Brain microvascular endothelial cell (primary cell): ENCODE results near the gene TEX30.

Experiments used
- DNase-seq: peaks from one replicate; pipeline ENCODE4 v3.0.0-alpha.2; 2020
- H3K27ac ChIP-seq: fragments of 250-450 bp; sonication (Bioruptor Pico); 2 replicates; pipeline ENCODE4 v1.5.1; 2020; ENCODE audit warnings: mild to moderate bottlenecking, moderate library complexity
- H3K27me3 ChIP-seq: fragments of 250-450 bp; sonication (Bioruptor Pico); replicated peaks from 2 replicates; pipeline ENCODE4 v1.5.1; 2020; ENCODE audit warnings: mild to moderate bottlenecking
- H3K36me3 ChIP-seq: fragments of 250-450 bp; sonication (Bioruptor Pico); replicated peaks from 2 replicates; pipeline ENCODE4 v1.5.1; 2020; ENCODE audit warnings: mild to moderate bottlenecking
- H3K4me3 ChIP-seq: 2 replicates; pipeline ENCODE4 v1.5.1; 2011; ENCODE audit warnings: low read depth, mild to moderate bottlenecking, control low read depth, low read length, moderate library complexity
- in situ Hi-C: cut with HindIII; loops from 2 replicates; pipeline ENCODE4 v1.10.0; 2017; ENCODE audit warnings: low sequenced_read_pairs, low pct_ligation_motif_present
- TF ChIP-seq, protein P1 (sequence below): IDR thresholded peaks from 2 replicates; pipeline ENCODE4 v1.5.1; 2011; ENCODE audit warnings: low read depth, mild to moderate bottlenecking, moderate library complexity, low read length, control low read depth, inconsistent platforms; ENCODE audit errors: missing control alignments

The TEX30 gene

DNA sequence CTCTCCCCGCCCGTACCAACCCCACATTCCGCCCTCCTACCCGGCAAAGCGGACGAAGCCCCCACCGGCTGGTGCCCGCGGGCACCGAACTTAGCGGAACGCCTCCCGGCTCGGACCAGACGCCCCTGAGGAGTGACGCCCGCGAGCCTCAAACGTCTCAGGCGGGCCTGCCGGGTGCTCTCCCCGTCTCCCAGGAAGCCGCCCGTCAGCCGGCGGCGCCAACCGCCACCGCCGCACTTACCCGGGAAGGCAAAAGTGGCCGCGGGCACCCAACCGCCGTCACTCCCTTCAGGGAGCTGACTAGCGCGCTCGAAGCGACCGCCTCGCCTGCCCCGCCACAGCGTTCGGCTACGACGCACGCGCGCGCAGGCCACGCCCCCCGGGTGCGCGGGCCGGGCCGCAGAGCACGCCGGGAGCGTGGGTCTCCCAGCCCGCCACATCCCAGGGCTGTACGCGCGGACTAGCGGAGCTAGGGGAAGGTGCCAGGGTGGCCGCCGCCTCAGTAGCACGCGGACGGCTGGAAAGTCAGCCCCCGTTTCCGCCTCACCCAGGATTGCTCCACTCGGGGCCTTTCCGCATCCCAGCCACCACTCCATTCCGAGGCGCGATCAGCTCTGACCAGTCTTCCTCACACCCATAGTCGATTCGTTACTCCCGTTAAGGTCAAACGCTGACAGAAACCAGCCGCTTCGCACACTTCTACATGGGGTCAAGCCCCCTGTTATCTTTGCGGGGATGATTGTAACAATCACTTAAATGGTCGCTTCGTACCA lies at the start of gene TEX30:
TEX30 (minus strand) TSS at position 346 of the 773 bp plus-strand sequence. CDS start 3,760 bp downstream, outside the sequence.
- in situ Hi-C loops = no loop called here

DNA sequence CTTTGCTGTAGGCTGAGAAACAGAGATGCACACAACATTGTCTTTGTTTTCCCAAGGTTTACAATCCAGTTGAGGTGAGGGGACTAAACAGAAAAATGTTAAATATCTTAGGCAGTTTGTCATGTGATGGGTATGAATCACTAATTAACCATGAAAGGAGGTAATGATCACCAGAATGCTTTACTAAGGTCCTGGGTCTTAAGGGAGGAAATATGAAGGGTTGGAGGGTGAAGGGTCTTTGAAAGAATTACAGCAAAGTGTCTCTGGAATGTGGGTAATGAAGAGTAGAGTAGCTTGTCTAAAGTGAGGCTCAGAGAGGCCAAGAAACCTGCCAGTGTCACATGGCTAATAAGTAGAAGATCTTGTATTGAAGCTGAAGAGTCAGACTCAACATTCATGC lies 44.3 kb upstream of the TEX30 start:
- TF ChIP-seq, protein P1, sequence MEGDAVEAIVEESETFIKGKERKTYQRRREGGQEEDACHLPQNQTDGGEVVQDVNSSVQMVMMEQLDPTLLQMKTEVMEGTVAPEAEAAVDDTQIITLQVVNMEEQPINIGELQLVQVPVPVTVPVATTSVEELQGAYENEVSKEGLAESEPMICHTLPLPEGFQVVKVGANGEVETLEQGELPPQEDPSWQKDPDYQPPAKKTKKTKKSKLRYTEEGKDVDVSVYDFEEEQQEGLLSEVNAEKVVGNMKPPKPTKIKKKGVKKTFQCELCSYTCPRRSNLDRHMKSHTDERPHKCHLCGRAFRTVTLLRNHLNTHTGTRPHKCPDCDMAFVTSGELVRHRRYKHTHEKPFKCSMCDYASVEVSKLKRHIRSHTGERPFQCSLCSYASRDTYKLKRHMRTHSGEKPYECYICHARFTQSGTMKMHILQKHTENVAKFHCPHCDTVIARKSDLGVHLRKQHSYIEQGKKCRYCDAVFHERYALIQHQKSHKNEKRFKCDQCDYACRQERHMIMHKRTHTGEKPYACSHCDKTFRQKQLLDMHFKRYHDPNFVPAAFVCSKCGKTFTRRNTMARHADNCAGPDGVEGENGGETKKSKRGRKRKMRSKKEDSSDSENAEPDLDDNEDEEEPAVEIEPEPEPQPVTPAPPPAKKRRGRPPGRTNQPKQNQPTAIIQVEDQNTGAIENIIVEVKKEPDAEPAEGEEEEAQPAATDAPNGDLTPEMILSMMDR = no peak
- peaks cover 8% of the 10 kb centered on the region for H3K36me3 ChIP-seq
- no peak for DNase-seq
- in situ Hi-C loops = no loop called here
- no peaks in the 10 kb centered on the region for H3K27me3 ChIP-seq
- H3K4me3 ChIP-seq = no peak overlapping the region
- H3K27ac ChIP-seq = no peak overlapping the region

More for the DNA sequence above, at the start of gene TEX30:
- Histone ChIP-seq H3K27ac (peak within 1 kb of the TSS; percentile 29), H3K36me3 (no peaks in the 10 kb centered on the region), H3K4me3 (peak within 1 kb of the TSS; percentile 80), H3K27me3 (no peaks in the 10 kb centered on the region)
- TF ChIP-seq, protein P1 = peak; percentile 10
- peak; percentile 62 for DNase-seq

DNA sequence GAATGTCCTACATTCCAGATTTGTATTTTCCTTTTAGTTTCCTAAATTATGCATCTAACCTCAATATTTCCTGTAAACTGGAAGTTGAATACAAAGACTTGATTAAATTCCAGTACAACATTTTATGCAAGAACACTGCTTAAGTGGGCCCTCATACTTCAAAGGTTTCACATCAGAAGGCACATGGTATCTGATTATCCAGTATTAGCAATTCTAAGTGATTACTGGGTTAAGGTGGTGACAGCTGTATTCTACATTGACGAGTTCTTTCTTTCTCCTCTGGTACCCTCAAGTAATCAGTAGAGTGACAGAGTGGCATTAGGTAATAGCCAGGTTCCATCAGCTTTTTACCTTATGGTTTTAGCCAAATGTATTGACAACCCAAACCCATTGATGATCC lies 43.7 kb upstream of the TEX30 start:
- Histone ChIP-seq H3K36me3 (peaks cover 6% of the 10 kb centered on the region), H3K27ac (no peak overlapping the region), H3K27me3 (no peaks in the 10 kb centered on the region), H3K4me3 (no peak overlapping the region)
- in situ Hi-C loops = no loop called here
- DNase-seq = no peak
- TF ChIP-seq, protein P1 = no peak

DNA sequence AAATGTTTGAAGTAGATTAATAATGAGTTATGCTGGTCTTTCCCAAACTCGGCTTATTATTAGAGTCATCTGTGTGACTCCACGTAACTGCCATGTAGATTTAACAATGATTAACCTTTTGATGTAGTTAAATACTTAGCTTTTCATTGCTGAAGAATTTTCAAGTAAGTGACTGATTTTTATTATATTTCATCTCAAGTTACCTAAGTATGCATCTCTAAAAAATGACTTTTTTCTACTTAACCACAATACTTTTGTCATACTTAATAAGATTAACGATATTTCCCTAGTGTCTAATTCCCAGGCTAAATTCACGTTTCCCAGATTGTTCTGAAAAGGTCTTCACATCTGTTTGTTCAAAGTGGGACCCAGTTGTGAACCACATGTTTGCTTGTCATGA lies 43.1 kb upstream of the TEX30 start:
- H3K4me3 ChIP-seq = no peak overlapping the region
- DNase-seq = no peak
- peaks cover 2% of the 10 kb centered on the region for H3K36me3 ChIP-seq
- TF ChIP-seq, protein P1 = no peak
- no peaks in the 10 kb centered on the region for H3K27me3 ChIP-seq
- in situ Hi-C loops = no loop called here
- no peak overlapping the region for H3K27ac ChIP-seq

DNA sequence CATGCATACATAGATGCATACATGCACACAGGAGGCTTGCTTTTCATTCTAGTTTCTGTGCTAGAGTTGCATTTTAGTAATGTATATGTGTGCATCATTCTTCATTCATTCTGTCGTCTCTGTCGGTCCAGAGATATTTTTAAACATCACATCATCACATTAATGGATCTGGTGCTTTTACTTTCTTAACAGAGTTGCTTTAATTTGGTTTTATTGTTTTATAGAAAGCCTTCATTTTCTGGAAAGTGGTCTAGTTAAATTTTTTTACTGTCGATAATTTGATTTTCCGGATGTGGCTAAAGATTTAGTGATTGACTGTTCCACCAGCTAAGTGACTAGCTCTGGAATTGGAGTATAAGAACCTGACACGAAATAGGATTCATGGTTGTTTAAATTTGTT lies 42.2 kb upstream of the TEX30 start:
- no peak for DNase-seq
- H3K27me3 ChIP-seq = no peaks in the 10 kb centered on the region
- in situ Hi-C loops = no loop called here
- no peaks in the 10 kb centered on the region for H3K36me3 ChIP-seq
- TF ChIP-seq, protein P1 = no peak
- no peak overlapping the region for H3K4me3 ChIP-seq
- H3K27ac ChIP-seq = no peak overlapping the region

DNA sequence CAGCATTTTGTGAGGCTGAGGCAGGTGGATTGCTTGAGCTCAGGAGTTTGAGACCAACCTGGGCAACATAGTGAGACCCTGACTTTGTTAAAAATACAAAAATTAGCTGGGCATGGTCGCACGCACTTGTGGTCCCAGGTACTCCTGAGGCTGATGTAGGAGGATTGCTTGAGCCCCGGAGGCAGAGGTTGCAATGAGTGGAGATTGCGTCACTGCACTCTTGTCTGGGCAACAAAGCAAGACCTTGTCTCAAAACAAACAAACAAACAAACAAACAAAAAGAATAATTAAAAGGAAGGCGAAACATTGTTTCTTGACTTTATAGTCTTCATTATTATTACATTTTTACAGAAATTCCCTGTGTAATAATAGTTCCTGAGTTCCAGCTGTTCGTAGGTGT lies 41.2 kb upstream of the TEX30 start:
- Histone ChIP-seq H3K4me3 (no peak overlapping the region), H3K36me3 (peaks cover 3% of the 10 kb centered on the region), H3K27me3 (no peaks in the 10 kb centered on the region), H3K27ac (no peak overlapping the region)
- TF ChIP-seq, protein P1 = no peak
- DNase-seq = no peak
- in situ Hi-C loops = no loop called here
